SK-N-SH treated with all-trans-retinoic acid at 6 μM for 48 hours (cell line): Measurements from ENCODE around the gene ADAMTS18.

Experiments
- ESRRG ChIP-seq: fragments of 250-450 bp; sonication (Bioruptor Pico); IDR thresholded peaks from 2 replicates; pipeline ENCODE4 v1.6.1; 2021; ENCODE audit warnings: mild to moderate bottlenecking
- ZFP30 ChIP-seq: fragments of 450-650 bp; formaldehyde crosslinking; IDR thresholded peaks from 2 replicates; pipeline ENCODE4 v1.5.0; 2022; ENCODE audit warnings: mild to moderate bottlenecking, moderate library complexity
- ZNF8 ChIP-seq: fragments of 450-650 bp; formaldehyde crosslinking; IDR thresholded peaks from 2 replicates; pipeline ENCODE4 v1.5.0; 2020; ENCODE audit warnings: mild to moderate bottlenecking, moderate library complexity
- TF ChIP-seq, protein P1 (sequence below): fragments of 250-450 bp; sonication (Bioruptor Pico); IDR thresholded peaks from 2 replicates; pipeline ENCODE4 v1.5.1; 2020; ENCODE audit warnings: low read depth, mild to moderate bottlenecking, moderate library complexity

- TF ChIP-seq ZNF8 (CRISPR knock-in tag) (no peak), ESRRG (no peak), ZFP30 (no peak)
- TF ChIP-seq, protein P1, sequence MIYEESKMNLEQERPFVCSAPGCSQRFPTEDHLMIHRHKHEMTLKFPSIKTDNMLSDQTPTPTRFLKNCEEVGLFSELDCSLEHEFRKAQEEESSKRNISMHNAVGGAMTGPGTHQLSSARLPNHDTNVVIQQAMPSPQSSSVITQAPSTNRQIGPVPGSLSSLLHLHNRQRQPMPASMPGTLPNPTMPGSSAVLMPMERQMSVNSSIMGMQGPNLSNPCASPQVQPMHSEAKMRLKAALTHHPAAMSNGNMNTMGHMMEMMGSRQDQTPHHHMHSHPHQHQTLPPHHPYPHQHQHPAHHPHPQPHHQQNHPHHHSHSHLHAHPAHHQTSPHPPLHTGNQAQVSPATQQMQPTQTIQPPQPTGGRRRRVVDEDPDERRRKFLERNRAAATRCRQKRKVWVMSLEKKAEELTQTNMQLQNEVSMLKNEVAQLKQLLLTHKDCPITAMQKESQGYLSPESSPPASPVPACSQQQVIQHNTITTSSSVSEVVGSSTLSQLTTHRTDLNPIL = no peak
Observed at GRCh38 chr16:77414752-77415231, 20.0 kb downstream of the ADAMTS18 start.
